Small intestine (tissue), 7 donors: Measurements from ENCODE around the gene CDH2. TPM values are rescaled to one million over a fixed set of nuclear protein-coding genes. Genes with fewer than 3 reads are reported as not detected.

Experiments used
- DNase-seq, 2 donors: peaks; one replicate each; pipeline versions ENCODE4 v3.0.0 to v3.0.0-alpha.2; 2013
- FAIRE-seq: peaks from 2 replicates; lab custom pipeline; 2012; peaks lifted over from hg19 to GRCh38; lab: Jason Lieb, UNC
- H3K27ac ChIP-seq, 3 donors: one replicate each; pipeline ENCODE4 v1.5.1; 2013; ENCODE audit warnings: low read length in 2 of 3, mild to moderate bottlenecking in 2 of 3, control low read depth in 1 of 3, inconsistent platforms in 1 of 3, low read depth in 1 of 3, moderate library complexity in 1 of 3
- H3K27me3 ChIP-seq, 3 donors: one replicate each; pipeline ENCODE4 v1.6.1; 2013; ENCODE audit warnings: low read length in 3 of 3, inconsistent platforms in 1 of 3; ENCODE audit not compliant: control insufficient read depth in 3 of 3, insufficient read depth in 3 of 3
- H3K36me3 ChIP-seq, 3 donors: one replicate each; pipeline ENCODE4 v1.6.1; 2013; ENCODE audit warnings: low read length in 3 of 3, inconsistent platforms in 1 of 3, low read depth in 1 of 3, mild to moderate bottlenecking in 1 of 3, moderate library complexity in 1 of 3; ENCODE audit not compliant: control insufficient read depth in 3 of 3, insufficient read depth in 2 of 3
- H3K4me1 ChIP-seq, 3 donors: one replicate each; pipeline ENCODE4 v1.6.1; 2013; ENCODE audit warnings: low read length in 2 of 3, inconsistent platforms in 1 of 3, low read depth in 1 of 3, mild to moderate bottlenecking in 1 of 3, moderate library complexity in 1 of 3; ENCODE audit not compliant: control insufficient read depth in 3 of 3, insufficient read depth in 2 of 3
- H3K4me3 ChIP-seq, 3 donors: one replicate each; pipeline ENCODE4 v1.5.1; 2013; ENCODE audit warnings: low read length in 3 of 3, control low read depth in 1 of 3, inconsistent platforms in 1 of 3, low read depth in 1 of 3, mild to moderate bottlenecking in 1 of 3, moderate library complexity in 1 of 3
- H3K9me3 ChIP-seq, 2 donors: one replicate each; pipeline ENCODE4 v1.6.1; 2013; ENCODE audit warnings: low read depth in 1 of 2, low read length in 1 of 2; ENCODE audit not compliant: control insufficient read depth in 2 of 2, insufficient read depth in 1 of 2
- WGBS, 3 donors: extraction: QIAGEN DNeasy Blood & Tissue Kit; methylation state at CpG; one replicate each; pipeline ENCODE4 v1.1.7; 2013; 5-methylcytosine and 5-hydroxymethylcytosine counted together
- polyA plus RNA-seq, 4 donors: library from polyadenylated mRNA; stranded (reverse) in 3 of 4; unstranded in 1 of 4; fragments of 200-250 nt in 3 of 4; fragments of 120-200 nt in 1 of 4; gene quantifications; one replicate each; pipeline versions ENCODE4 v1.2.1 to v1.2.3, GENCODE V29; 2013
- donor health status: healthy with polysubstance abuse.
- donor health status: control.
- donor health status: control.
- donor health status: Bipolar disorder and iron deficiency.
- donor health status: healthy.

Gene CDH2
- polyA plus RNA-seq, 4 donors = 1.1 to 8.9 (median 1.5) TPM; not detected in 1

DNA sequence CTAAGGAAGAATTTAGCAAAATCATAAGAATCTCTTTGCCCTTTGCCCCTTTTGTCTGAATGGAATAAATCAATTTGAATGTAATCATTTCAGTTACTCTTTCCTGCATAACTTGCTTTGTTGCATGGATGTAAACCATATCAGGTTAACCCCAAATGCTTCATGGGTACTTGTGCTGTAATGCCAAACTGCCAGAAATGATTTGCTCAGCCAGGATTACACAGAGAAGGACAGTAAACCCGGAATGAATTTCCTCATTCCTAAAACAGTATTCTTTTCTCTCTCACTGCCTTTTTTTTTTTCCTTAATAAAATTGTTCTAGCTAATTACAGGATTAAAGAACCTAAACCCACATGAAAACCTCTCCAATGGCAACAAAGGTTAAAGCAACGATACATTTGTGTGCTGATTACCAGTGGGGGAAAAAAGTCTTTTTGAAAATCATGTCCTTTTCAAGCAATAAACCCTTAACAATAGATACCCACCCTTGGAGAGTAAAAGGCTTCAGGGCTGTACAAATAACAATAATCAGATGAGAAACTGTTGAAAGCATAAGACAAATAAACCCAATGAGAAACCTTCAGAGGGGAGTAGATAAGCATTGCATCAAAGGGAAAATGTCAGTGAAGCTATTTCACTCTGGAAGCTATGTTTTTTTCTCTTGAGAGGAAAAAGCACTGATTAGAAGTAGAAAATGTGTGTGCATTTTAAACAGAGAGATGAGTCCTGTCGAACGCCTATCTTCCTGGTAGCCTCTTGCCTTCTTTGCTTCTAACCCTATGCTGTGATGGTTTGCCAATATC lies 275.3 kb downstream of the CDH2 start:
- H3K27ac ChIP-seq = no peak overlapping the region
- no peaks in the 10 kb centered on the region for H3K36me3 ChIP-seq
- no peaks in the 10 kb centered on the region for H3K4me1 ChIP-seq
- FAIRE-seq (no peak), DNase-seq (no peak)
- 42 to 66% (median 50%) methylated on average over 4 of the region's 4 CpGs for WGBS, 3 donors
- H3K27me3 ChIP-seq = no peaks in the 10 kb centered on the region
- no peak overlapping the region for H3K4me3 ChIP-seq
- H3K9me3 ChIP-seq = peaks cover 0 to 8% of the 10 kb centered on the region in 2 donors
